ENCODE results near the gene KIF18A. TPM values are rescaled to one million over a fixed set of nuclear protein-coding genes. Genes with fewer than 3 reads are reported as not detected.

Gene KIF18A
- polyA plus RNA-seq, 10 donors: 3.5 to 8.0 (median 5.2) TPM

Other genes starting within 250 kb of the KIF18A start
- gene METTL15, start 232 bp upstream of the KIF18A start, polyA plus RNA-seq (ENCODE audit: insufficient read length in 10 of 10): 10 to 100 TPM in 8 of 10 donors, 1 to 10 TPM in 2; 8.2 to 16.7 (median 11.6) TPM